ENCODE measurements around the gene MVP.
"Not testable (repeated sequence)": the region's sequence is repeated elsewhere in the genome, so short reads cannot be mapped to it uniquely, and the experiment has no call there.

Gene MVP

DNA sequence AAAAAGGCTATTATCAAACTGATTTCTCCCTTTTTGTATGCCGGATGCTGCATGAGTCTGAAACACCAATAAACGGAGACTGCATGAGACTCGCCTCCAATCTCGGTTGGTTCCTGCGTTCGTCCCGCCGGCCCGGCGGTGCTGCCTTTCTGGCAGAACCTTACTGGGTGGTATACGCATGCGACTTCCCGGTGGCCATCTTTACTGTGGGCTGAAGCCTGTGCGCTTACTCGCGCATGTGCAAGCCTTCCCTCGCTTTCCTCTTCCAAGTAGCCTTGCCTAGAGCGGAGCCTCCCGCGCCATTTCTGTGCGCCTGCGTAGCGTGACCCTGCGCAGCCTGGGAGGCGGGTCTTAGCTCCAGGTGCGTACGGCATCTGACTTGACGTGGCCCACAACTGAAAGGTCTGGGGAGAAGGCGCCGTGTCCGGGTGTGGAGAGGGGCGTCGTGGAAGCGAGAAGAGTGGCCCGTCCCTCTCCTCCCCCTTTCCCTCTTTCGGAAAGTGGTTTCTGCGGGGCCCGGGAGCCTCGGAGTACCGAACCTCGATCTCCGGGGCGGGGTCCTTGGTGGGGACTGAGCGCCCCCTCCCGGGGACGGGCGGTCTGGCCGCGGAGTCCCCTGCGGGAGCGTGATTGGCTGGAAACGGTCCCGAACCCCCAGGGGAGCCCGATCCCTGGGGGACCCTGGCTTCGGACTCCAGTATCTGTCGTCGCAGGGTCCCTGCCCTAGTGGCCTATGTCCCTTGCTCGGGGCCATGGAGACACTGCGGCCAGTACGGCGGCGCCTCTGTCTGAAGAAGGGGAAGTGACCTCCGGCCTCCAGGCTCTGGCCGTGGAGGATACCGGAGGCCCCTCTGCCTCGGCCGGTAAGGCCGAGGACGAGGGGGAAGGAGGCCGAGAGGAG is 4.2 kb upstream of the MVP start, which contains the start of gene PAGR1:
Gene PAGR1 (plus strand): TSS at position 360 of the 901 bp plus-strand sequence. CDS start 374 bp downstream, at position 734.
- DNase-seq (ENCODE audit: low read depth): peak; percentile 98

DNA sequence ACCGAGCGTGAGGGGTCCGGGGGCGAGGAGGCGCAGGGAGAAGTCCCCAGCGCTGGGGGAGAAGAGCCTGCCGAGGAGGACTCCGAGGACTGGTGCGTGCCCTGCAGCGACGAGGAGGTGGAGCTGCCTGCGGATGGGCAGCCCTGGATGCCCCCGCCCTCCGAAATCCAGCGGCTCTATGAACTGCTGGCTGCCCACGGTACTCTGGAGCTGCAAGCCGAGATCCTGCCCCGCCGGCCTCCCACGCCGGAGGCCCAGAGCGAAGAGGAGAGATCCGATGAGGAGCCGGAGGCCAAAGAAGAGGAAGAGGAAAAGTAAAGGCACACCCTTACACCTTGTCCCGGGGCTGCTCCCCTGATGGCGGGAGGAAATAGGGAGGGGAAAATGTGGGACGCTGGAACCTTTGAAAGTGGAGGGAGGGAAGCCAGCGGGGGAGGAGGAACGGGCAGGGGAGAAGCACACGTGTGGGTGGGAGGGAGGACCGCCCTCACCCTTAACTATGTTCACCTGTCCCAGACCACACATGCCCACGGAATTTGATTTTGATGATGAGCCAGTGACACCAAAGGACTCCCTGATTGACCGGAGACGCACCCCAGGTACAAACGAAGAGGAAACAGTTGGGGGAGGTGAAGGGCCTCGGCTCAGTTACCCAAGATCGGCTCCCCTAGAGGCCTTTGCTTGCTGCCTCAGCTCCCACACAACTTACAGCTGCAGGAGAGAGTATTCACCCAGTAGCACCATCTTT is 3.4 kb upstream of the MVP start:
- no peak for DNase-seq (ENCODE audit: low read depth)

DNA sequence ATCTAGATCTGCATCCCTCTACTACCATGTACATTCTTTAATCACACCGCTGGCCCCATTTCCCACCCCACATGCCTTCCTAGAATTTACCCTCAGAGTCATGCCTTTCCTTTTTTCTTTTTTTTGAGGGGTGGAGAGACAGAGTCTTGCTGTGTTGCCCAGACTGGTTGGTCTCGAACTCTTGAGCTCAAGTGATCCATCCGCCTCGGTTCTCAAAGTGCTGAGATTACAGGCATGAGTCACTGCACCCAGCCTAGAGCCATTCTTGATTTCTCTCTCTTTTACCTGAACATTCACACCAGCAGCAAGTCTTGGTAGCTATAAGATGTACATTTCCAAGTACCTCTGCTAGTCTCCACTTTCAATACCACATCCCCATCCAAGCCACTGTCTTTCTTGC is 2.2 kb upstream of the MVP start:
- no peak for DNase-seq (ENCODE audit: low read depth)

DNA sequence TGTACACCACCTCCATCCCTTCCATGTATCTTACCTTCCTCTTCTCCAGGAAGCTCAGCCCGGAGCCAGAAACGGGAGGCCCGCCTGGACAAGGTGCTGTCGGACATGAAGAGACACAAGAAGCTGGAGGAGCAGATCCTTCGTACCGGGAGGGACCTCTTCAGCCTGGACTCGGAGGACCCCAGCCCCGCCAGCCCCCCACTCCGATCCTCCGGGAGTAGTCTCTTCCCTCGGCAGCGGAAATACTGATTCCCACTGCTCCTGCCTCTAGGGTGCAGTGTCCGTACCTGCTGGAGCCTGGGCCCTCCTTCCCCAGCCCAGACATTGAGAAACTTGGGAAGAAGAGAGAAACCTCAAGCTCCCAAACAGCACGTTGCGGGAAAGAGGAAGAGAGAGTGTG is 756 bp upstream of the MVP start:
- no peak for DNase-seq (ENCODE audit: low read depth)

DNA sequence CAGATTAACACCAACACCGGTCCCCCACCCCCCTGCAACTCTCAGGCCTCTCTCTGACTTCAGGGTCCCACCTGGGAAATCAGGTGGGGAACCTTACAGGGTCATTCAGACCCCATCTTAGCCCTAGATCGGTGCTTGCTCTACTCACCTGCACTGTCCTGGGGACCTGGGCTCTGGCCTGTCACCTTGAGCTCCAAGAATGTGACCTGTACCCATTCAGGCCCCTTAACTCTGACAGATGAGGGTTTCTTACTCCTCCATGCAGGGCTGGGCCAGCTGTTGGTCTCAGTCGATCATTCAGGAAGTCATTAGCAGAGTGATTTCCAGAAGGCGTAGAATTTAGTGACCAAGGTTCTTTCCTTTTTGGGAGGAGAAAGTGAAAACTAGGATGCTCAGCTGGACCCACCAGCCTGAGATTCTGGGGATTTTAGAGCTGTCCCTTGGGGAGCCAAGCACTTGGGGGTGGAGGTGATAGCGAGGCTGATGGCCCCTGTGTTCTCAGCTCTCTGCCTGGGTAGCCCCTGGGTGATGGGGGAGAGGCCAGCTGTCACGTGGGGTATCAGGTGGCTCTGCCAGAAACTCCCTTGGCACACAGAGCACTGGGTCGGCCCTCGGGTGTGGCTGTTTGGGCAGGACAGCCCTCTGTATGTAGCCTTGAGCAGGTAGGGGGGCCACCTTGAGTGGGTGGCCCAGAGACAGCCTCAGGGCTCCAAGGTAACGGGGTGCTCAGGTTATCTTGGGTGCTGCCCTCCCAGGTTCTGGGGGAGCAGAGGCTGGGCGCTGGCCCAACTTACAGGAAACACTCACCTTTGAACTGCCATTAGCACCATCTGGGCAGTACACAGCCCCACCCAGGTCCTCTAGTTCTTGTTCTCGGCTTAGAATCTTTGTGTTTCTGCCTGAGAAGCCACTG is 724 bp downstream of the MVP start:
- DNase-seq (ENCODE audit: low read depth): no peak

DNA sequence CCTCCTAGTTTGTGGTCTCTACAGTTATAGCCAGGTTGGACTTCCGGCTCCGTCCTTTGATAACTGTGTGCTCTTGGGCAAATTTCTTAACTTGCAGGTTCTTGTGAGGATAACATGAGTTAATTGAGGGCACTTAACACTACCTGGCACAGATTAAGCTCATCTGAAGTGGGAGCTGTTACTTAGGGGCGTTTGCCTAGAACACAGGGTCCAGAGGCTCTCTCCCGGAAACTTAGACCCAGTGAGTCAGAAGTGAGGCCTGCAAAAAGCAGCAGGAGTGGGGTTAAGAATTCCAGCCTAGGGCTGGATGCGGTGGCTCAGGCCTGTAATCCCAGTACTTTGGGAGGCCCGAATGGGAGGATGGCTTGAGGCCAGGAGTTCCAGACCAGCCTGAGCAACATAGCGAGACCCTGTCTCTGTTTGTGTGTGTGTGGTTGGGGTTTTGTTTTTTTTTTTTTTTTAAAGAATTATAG is 1.4 kb downstream of the MVP start:
- DNase-seq (ENCODE audit: low read depth): no peak

DNA sequence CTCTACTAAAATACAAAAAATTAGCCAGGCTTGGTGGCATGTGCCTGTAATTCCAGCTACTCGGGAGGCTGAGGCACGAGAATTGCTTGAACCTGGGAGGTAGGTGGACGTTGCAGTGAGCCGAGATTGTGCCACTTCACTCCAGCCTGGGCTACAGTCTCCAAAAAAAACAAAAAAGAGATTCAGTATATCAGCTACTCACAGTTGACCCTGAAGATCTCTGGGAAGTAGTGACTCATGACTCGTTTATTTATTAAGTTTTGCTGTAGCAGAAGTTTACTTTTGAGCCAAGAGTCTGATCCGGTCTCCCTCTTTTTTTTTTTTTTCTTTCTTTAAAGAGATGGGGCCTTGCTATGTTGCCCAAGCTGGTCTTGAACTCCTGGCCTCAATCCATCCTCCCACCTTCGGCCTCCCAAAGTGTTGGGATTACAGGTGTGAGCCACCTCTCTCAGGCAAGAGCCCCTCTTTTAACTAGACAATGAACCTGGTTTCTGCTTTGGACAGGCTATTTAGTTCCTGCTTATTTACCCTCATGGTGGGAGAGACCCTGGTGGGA is 4.4 kb downstream of the MVP start:
- no peak for DNase-seq (ENCODE audit: low read depth)

DNA sequence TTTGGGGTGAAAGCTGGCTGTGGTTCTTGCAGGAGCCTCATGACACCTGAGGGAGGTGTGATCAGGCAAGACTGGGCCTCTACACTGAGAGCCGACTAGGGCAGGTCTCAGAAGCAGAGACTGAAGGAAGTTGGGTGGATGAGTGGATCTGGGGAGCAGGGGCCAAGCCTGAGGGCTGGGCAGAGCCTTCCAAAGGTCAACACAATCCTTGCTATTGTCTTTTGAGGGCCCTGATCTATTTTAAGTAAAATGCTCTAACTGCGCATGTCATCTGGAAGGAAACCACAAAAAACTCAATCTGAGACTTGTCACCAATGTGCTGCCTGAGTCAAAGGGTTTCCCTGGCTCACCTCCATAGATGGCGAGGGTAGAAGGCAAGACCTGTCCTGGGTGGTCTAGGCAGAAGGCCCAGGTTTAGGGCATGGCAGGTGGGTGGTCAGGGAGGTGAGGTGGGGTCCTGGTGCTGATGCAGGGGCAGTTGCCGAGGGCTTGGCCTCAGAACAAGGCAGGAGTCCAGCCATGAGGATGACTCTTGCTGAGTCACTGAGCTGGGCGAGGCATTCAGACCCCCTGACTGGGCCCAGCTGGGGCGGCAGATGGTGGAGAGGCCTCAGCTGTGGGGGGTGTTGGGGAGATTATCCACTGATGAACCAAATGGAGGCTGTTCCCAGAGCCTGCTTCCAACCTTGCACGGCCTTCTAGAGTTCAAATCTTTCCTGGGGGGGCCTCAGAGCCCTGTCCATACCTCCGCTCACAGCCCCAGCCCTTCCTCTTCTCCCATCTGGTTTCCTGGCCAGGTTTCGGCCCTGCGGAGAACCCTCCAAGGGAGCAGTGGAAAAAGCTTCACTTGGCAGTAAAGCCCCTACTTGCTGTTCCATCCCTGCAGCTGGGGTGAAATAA is 5.1 kb downstream of the MVP start:
- DNase-seq (ENCODE audit: low read depth): peak; percentile 89

DNA sequence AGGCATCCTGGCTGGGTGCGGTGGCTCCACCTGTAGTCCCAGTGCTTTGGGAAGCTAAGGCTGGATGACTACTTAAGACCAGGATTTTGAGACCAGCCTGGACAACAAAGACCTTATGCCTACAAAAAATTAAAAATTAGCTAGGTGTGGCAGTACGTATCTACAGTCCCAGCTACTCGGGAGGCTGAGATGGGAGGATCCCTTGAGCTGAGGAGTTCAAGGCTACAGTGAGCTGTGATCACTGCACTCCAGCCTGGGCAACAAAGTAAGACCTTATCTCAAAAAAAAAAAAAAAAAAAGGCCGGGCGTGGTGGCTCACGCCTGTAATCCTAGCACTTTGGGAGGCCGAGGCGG is 6.1 kb downstream of the MVP start:
- DNase-seq (ENCODE audit: low read depth): no peak

DNA sequence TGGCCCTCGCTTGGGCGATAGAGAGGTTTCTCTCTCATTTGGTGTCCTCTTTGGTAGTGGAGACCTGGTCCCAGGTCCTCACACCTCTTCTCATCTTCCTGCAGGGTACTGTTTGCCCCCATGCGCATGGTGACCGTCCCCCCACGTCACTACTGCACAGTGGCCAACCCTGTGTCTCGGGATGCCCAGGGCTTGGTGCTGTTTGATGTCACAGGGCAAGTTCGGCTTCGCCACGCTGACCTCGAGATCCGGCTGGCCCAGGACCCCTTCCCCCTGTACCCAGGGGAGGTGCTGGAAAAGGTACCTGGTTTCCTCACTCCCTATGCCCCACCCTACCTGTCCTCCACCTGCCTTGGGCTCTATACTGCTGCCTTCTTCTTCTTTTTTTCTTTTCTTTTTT is 10.5 kb downstream of the MVP start:
- no peak for DNase-seq (ENCODE audit: low read depth)

DNA sequence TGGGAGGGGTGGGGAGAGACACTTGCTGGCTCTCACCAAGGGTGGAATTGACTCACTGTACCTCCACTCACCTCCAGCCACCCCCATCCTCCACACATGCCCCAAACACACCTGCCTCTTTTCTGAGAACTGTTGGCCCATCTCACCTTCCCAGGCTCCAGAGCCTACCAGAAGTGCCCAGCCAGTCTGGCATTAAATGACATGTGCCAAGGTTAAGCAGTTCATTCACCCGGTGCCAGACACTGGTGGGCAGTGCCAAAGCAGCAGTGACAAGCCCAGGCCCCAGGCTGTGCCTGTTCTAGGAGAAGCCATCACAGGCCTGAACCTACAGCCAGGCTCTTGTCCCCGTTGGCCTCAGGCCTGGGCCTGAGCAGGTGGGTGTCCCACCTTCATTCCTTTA is 11.2 kb downstream of the MVP start:
- DNase-seq (ENCODE audit: low read depth): no peak

DNA sequence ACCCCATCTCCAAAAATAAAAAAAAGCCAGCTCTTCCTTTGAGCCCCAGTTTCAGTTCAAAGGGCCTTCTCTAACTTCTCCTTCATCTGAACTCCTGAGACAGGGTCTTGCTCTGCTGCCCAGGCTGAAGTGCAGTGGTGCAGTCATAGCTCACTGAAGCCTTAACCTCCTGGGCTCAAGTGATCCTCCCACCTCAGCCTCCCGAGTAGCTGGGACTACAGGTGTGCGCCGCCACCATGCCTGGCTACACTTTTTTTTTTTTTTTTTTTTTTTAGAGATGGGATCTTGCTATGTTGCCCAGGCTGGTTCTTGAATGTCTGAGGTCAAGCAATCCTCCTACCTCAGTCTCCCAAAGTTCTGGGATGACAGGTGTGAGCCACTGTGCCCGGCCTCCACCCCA is 13.0 kb downstream of the MVP start:
- not testable (repeated sequence) for DNase-seq (ENCODE audit: low read depth)

DNA sequence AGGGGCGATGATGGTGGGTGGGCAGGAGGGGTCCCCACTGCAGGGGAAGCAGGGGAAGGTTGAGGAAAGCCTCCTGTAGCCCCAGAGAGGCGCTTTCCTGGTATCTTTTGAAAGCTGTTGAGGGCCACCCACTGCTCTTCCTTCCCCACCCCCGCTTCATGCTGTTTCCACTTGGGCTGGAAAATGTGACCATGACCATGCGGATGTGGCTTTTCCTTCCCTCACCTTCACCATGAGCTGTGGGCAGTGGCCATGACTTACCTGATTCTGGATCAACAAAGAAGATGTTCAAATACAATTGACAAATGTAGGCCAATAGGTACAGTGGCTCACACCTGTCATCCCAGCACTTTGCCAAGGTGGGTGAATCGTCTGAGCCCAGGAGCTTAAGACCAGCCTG is 13.8 kb downstream of the MVP start:
- DNase-seq (ENCODE audit: low read depth): no peak

DNA sequence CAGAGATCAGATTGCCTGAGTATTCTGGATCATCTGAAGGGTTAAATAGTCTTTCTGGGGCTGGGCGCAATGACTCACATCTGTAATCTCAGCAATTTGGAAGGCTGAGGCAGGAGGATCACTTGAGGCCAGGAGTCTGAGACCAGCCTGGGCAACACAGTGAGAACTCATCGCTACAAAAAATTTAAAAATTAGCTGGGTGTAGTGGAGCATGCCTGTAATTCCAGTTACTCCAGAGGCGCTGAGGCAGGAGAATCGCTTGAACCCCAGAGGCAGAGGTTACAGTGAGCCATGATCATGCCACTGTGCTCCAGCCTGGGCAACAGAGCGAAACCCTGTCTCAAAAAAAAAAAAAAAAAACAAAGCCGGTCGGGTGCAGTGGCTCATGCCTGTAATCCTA is 15.7 kb downstream of the MVP start:
- DNase-seq (ENCODE audit: low read depth): no peak

DNA sequence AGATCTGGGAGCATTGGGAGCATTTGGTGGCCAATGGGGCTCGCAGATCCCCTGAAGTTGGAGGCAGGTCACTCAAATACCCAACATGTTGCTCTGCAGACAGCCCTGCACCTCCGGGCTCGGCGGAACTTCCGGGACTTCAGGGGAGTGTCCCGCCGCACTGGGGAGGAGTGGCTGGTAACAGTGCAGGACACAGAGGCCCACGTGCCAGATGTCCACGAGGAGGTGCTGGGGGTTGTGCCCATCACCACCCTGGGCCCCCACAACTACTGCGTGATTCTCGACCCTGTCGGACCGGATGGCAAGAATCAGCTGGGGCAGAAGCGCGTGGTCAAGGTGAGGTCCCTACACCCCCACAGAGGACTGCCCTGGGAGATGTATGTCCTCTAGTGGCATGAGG is 16.4 kb downstream of the MVP start:
- DNase-seq (ENCODE audit: low read depth): no peak

DNA sequence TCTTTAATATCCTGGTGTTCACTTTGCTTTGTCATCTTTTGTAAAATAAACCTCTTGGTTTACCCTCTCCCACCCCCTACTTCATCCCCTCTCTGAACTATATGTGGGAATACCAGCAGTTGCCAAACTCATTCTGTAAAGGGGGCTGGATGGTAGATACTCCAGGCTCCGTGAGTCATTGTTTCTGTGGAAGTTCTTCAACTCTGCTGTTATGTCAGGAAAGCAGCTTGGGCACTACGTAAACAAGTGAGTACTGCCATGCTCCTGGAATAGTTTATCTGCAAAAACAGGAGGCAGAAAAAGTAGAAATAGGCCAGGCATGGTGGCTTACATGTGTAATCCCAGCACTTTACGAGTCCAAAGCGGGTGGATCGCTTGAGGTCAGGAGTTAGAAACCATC is 17.6 kb downstream of the MVP start:
- no peak for DNase-seq (ENCODE audit: low read depth)

DNA sequence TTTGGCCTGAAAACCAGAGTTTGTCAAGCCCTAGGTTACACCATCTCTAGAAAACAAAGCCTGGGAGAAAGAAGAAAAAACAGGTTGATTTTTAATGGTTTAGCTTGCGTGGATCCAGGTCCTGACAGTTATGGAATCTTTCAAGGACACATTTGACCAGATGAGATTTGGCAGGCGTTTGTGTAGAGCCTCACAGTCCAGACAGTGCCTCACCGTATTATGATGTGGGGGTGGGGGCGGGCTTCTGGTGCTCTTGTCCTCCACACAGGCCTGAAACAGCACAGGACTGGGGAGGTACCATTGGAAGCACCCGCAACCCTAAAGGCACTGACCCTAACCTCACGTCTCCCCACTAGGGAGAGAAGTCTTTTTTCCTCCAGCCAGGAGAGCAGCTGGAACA is 19.6 kb downstream of the MVP start:
- no peak for DNase-seq (ENCODE audit: low read depth)

DNA sequence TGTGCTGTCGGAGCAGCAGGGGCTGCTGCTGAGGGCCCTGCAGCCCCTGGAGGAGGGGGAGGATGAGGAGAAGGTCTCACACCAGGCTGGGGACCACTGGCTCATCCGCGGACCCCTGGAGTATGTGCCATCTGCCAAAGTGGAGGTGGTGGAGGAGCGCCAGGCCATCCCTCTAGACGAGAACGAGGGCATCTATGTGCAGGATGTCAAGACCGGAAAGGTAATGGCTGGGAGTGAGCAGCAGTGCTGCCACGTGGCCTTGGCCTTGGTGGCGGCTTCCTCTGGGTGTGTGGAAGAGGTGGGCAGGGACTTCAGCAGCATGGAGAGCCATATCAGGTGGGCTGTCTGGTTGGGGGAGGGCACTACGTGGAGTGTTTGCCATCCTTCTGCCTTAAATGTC is 20.0 kb downstream of the MVP start:
- no peak for DNase-seq (ENCODE audit: low read depth)

DNA sequence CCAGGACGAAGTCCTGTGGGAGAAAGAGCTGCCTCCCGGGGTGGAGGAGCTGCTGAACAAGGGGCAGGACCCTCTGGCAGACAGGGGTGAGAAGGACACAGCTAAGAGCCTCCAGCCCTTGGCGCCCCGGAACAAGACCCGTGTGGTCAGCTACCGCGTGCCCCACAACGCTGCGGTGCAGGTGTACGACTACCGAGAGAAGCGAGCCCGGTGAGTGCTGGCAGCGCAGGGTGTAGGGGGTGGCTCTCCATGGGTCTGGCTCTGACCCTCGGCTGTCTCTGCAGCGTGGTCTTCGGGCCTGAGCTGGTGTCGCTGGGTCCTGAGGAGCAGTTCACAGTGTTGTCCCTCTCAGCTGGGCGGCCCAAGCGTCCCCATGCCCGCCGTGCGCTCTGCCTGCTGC is 21.4 kb downstream of the MVP start:
- no peak for DNase-seq (ENCODE audit: low read depth)

DNA sequence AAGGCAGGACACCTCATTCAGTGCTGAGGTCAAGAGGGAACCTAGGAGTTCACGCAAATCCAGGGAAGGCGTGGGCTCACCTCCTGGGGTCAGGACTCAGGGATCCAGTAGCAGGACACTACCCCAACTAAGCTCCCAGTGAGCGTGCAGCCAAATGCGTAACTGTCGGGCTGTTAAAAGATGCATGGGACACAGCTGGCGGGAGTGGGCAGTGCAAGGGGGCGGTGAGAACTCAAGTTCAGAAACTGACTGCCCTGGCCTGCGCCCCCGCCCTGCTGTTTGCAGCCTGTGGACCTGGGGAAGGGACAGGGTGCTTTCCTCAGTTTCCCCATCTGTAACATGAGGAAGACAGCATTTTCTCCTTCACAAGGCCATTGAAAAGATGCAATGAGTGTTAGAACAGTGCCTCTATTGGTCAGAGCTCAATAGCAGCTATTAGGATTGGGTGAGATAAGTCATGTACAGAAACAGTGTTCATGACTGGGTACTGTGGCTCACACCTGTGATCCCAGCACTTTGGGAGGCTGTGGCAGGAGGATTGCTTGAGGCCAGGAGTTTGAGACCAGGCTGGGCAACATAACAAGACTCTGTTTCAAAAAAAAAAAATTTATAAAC is 22.6 kb downstream of the MVP start:
- DNase-seq (ENCODE audit: low read depth): no peak
